ENCODE measurements around the gene PHC2. TPM values are rescaled to one million over a fixed set of nuclear protein-coding genes. Genes with fewer than 3 reads are reported as not detected.
A peak's percentile ranks its signal among the peaks of the same experiment; 100 is the strongest.

The PHC2 gene, protein sequence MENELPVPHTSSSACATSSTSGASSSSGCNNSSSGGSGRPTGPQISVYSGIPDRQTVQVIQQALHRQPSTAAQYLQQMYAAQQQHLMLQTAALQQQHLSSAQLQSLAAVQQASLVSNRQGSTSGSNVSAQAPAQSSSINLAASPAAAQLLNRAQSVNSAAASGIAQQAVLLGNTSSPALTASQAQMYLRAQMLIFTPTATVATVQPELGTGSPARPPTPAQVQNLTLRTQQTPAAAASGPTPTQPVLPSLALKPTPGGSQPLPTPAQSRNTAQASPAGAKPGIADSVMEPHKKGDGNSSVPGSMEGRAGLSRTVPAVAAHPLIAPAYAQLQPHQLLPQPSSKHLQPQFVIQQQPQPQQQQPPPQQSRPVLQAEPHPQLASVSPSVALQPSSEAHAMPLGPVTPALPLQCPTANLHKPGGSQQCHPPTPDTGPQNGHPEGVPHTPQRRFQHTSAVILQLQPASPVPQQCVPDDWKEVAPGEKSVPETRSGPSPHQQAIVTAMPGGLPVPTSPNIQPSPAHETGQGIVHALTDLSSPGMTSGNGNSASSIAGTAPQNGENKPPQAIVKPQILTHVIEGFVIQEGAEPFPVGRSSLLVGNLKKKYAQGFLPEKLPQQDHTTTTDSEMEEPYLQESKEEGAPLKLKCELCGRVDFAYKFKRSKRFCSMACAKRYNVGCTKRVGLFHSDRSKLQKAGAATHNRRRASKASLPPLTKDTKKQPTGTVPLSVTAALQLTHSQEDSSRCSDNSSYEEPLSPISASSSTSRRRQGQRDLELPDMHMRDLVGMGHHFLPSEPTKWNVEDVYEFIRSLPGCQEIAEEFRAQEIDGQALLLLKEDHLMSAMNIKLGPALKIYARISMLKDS
- polyA plus RNA-seq (2013, experiment 1 of 2): 4.1 TPM
- polyA plus RNA-seq (2013, experiment 2 of 2): 4.4 TPM

DNA sequence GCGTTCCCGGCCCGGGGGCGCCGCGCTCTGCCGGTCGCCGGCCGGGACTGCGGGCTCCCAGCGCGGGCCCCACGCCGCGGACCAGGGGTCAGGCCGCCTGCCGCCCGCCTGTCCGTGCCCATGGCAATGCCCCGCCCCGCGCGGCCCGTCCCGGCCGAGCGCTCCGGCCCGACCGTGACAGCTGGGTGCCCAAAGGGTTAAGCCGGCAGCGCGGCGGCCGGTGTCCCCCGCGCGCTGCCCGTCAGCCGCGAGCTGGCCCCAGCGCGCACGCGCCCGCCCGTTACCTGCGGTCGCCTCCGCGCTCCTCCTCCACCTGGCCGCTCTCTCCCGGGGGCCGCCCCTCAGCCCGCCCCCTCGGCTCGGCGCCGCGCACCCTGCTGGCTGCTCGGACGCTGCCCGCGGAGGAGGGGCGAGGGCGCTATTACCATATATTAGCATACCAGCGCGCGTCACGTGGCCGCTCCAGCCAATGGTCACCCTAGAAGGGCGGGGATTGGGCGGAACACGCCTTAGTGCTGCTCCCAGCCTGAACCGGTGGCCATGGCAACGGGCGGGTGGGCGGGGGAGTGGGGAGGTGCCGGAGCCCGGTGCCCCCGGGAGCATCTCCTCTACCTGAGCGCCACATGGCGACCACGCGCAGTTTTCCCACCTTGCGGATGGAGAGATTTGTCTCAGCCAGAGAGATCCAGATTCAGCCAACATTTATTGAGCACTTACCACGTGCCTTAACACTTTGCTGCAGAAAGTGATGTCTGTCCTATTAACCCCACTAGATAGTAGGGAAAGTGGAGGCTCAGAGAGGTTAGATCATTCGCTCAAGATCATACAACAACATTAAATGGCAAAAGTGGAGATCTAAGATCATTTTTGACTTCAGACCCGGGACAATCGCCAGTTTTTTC is at the start of gene PHC2:
TSS of gene PHC2 (minus strand) at position 404 of the 902 bp plus-strand sequence. CDS start 55,556 bp downstream, outside the sequence.
- peak; percentile 99 for DNase-seq
- no CpG with 5 or more reads among the region's 91 CpGs for WGBS (ENCODE audit: extremely low coverage, insufficient coverage, low lambda C conversion rate)
- peak within 1 kb of the TSS; percentile 79 for H3K56ac ChIP-seq (ENCODE audit: low read length)
- H3K27me3 ChIP-seq (ENCODE audit: insufficient read depth, low read length, poor library complexity): peaks cover 21% of the 10 kb centered on the region
- H4K5ac ChIP-seq (ENCODE audit: low read length): no peak within 1 kb of the TSS
- H3K9ac ChIP-seq (ENCODE audit: low read length): peak within 1 kb of the TSS; percentile 66
- no peaks in the 10 kb centered on the region for H3K4me1 ChIP-seq (ENCODE audit: control insufficient read depth, low read depth, low read length)
- no peak within 1 kb of the TSS for H3K18ac ChIP-seq (ENCODE audit: low read length)
- no peak within 1 kb of the TSS for H2BK5ac ChIP-seq (ENCODE audit: low read length)
- H3K79me2 ChIP-seq (ENCODE audit: control insufficient read depth, insufficient read depth, low read length): no peaks in the 10 kb centered on the region
- no peaks in the 10 kb centered on the region for H3K79me1 ChIP-seq (ENCODE audit: low read length)
- H2BK120ac ChIP-seq (ENCODE audit: low read depth, low read length): no peak within 1 kb of the TSS
- peak within 1 kb of the TSS; percentile 42 for H3K4me3 ChIP-seq (ENCODE audit: low read length)
- no peak within 1 kb of the TSS for H4K8ac ChIP-seq (ENCODE audit: low read depth, low read length)
- no peak within 1 kb of the TSS for H2BK15ac ChIP-seq (replicated peaks; ENCODE audit: low read depth)
- no peak within 1 kb of the TSS for H3K27ac ChIP-seq (ENCODE audit: low read depth, low read length)
- no peaks in the 10 kb centered on the region for H3K36me3 ChIP-seq (ENCODE audit: control insufficient read depth, insufficient read depth, low read length)
- H3K23ac ChIP-seq (ENCODE audit: low read length): no peak within 1 kb of the TSS
- H3K4ac ChIP-seq (ENCODE audit: low read depth, low read length): no peak within 1 kb of the TSS
- no peak within 1 kb of the TSS for H2AK5ac ChIP-seq (ENCODE audit: low read length)
- H3K4me2 ChIP-seq (ENCODE audit: low read length): peak within 1 kb of the TSS; percentile 84

DNA sequence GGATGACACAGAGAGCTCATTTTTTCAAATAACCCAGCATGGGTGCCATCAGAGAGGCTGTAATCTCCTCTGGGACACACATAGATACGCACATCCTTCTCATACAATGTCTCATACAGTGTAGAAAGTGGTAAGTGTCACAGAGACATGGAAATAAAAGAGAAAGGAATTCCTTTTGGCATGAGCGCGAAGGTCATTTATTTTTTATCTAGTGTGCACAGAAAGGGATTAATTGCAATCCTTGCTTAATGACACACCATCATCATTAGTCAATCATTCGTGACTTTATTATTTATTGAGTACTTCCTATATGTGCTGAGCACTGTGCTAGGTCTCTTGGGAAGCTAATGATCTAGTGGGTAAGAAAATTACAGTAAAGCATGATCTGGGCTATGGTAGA is 46.6 kb upstream of the PHC2 start:
- Histone ChIP-seq H3K36me3 (ENCODE audit: control insufficient read depth, insufficient read depth, low read length) (no peaks in the 10 kb centered on the region), H3K79me1 (ENCODE audit: low read length) (peaks cover 5% of the 10 kb centered on the region), H4K8ac (ENCODE audit: low read depth, low read length) (no peak overlapping the region), H3K4ac (ENCODE audit: low read depth, low read length) (no peak overlapping the region), H2AK5ac (ENCODE audit: low read length) (no peak overlapping the region), H2BK120ac (ENCODE audit: low read depth, low read length) (no peak overlapping the region), H3K56ac (ENCODE audit: low read length) (no peak overlapping the region), H3K4me2 (ENCODE audit: low read length) (no peak overlapping the region), H3K23ac (ENCODE audit: low read length) (no peak overlapping the region), H3K79me2 (ENCODE audit: control insufficient read depth, insufficient read depth, low read length) (no peaks in the 10 kb centered on the region), H3K9ac (ENCODE audit: low read length) (no peak overlapping the region), H3K27ac (ENCODE audit: low read depth, low read length) (no peak overlapping the region), H3K27me3 (ENCODE audit: insufficient read depth, low read length, poor library complexity) (no peaks in the 10 kb centered on the region), H3K18ac (ENCODE audit: low read length) (no peak overlapping the region), H4K5ac (ENCODE audit: low read length) (no peak overlapping the region), H2BK15ac (replicated peaks; ENCODE audit: low read depth) (no peak overlapping the region), H3K4me1 (ENCODE audit: control insufficient read depth, low read depth, low read length) (peaks cover 3% of the 10 kb centered on the region), H3K4me3 (ENCODE audit: low read length) (no peak overlapping the region), H2BK5ac (ENCODE audit: low read length) (no peak overlapping the region)
- DNase-seq: no peak
- no CpG with 5 or more reads among the region's 4 CpGs for whole genome bisulfite sequencing (ENCODE audit: extremely low coverage, insufficient coverage, low lambda C conversion rate)

DNA sequence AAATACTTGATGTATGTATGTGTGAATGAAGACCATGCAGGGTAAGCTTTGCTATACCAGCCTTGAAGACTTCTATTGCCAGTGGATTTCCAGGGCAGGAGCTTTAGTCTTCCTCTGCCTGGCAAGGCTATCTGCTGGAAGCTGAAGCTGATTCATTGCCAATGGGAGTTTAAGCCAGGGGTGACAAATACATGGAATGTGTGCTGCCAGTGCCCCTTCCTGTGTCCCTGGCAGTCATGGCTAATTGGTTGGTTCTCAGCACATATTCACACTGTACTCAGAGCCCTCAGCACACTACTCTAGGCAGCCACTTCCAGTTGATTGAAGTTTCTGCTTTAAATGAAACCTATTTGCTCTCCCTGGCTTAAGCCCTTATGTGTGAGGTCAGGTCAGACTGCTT is 43.0 kb upstream of the PHC2 start:
- no peaks in the 10 kb centered on the region for H3K27me3 ChIP-seq (ENCODE audit: insufficient read depth, low read length, poor library complexity)
- H4K8ac ChIP-seq (ENCODE audit: low read depth, low read length): no peak overlapping the region
- H3K56ac ChIP-seq (ENCODE audit: low read length): no peak overlapping the region
- H2BK120ac ChIP-seq (ENCODE audit: low read depth, low read length): no peak overlapping the region
- H3K9ac ChIP-seq (ENCODE audit: low read length): no peak overlapping the region
- H3K18ac ChIP-seq (ENCODE audit: low read length): no peak overlapping the region
- no peak for DNase-seq
- no peak overlapping the region for H3K4me2 ChIP-seq (ENCODE audit: low read length)
- peaks cover 5% of the 10 kb centered on the region for H3K79me1 ChIP-seq (ENCODE audit: low read length)
- H2BK15ac ChIP-seq (replicated peaks; ENCODE audit: low read depth): no peak overlapping the region
- H3K36me3 ChIP-seq (ENCODE audit: control insufficient read depth, insufficient read depth, low read length): no peaks in the 10 kb centered on the region
- H3K79me2 ChIP-seq (ENCODE audit: control insufficient read depth, insufficient read depth, low read length): no peaks in the 10 kb centered on the region
- peaks cover 3% of the 10 kb centered on the region for H3K4me1 ChIP-seq (ENCODE audit: control insufficient read depth, low read depth, low read length)
- no peak overlapping the region for H3K4me3 ChIP-seq (ENCODE audit: low read length)
- no peak overlapping the region for H3K4ac ChIP-seq (ENCODE audit: low read depth, low read length)
- H3K23ac ChIP-seq (ENCODE audit: low read length): no peak overlapping the region
- no peak overlapping the region for H2AK5ac ChIP-seq (ENCODE audit: low read length)
- H3K27ac ChIP-seq (ENCODE audit: low read depth, low read length): no peak overlapping the region
- H2BK5ac ChIP-seq (ENCODE audit: low read length): no peak overlapping the region
- H4K5ac ChIP-seq (ENCODE audit: low read length): no peak overlapping the region

DNA sequence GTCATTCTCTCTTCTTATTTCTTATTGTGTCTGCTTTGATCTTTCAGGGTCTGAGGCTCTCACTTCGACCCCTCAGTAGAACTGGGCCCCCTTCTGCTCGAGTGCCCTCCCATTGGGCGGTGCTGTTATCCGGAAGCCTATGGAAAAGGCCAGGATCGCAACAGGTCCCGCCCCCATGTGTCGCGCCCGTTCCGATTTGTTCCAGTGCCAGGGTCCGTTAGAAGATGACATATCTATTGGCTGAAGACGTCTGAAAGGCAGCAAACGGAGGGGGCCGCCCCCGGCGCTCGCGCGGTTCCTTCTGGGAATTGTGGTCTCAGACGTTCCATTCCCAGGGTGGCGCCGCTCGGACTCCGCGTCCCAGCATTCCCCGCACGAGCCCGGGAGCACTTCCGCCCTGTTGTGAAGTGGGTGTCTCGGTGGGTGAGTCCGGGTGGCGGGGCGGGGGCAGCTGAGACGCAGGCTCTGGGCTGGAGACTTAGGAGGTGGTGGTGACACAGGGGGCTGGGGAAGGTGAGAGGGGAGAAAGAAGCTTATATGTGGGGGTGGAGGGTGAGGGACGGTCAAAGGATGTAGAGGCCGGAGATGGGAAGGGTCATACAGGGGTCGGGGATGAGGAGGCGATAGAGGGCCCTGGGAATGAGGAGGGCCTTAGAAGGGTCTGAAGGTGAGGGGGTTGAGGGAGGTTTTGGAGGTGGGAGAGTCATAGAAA is 41.5 kb upstream of the PHC2 start, which contains the start of gene ZSCAN20:
TSS of gene ZSCAN20 (plus strand) at position 377 of the 712 bp plus-strand sequence. CDS start 6,644 bp downstream, outside the sequence.
- Histone ChIP-seq H3K4me1 (ENCODE audit: control insufficient read depth, low read depth, low read length) (peaks cover 3% of the 10 kb centered on the region), H3K4me3 (ENCODE audit: low read length) (peak within 1 kb of the TSS; percentile 71), H3K23ac (ENCODE audit: low read length) (no peak within 1 kb of the TSS), H3K79me1 (ENCODE audit: low read length) (peaks cover 3% of the 10 kb centered on the region), H3K4me2 (ENCODE audit: low read length) (peak within 1 kb of the TSS; percentile 49), H3K36me3 (ENCODE audit: control insufficient read depth, insufficient read depth, low read length) (no peaks in the 10 kb centered on the region), H4K5ac (ENCODE audit: low read length) (peak within 1 kb of the TSS; percentile 74), H3K4ac (ENCODE audit: low read depth, low read length) (no peak within 1 kb of the TSS), H3K56ac (ENCODE audit: low read length) (peak within 1 kb of the TSS; percentile 86), H3K9ac (ENCODE audit: low read length) (peak within 1 kb of the TSS; percentile 73), H3K79me2 (ENCODE audit: control insufficient read depth, insufficient read depth, low read length) (no peaks in the 10 kb centered on the region), H2BK120ac (ENCODE audit: low read depth, low read length) (no peak within 1 kb of the TSS), H4K8ac (ENCODE audit: low read depth, low read length) (peak within 1 kb of the TSS; percentile 17), H3K27ac (ENCODE audit: low read depth, low read length) (no peak within 1 kb of the TSS), H2AK5ac (ENCODE audit: low read length) (no peak within 1 kb of the TSS), H2BK15ac (replicated peaks; ENCODE audit: low read depth) (no peak within 1 kb of the TSS), H2BK5ac (ENCODE audit: low read length) (no peak within 1 kb of the TSS), H3K18ac (ENCODE audit: low read length) (peak within 1 kb of the TSS; percentile 0), H3K27me3 (ENCODE audit: insufficient read depth, low read length, poor library complexity) (no peaks in the 10 kb centered on the region)
- DNase-seq: peak; percentile 99
- no CpG with 5 or more reads among the region's 38 CpGs for WGBS (ENCODE audit: extremely low coverage, insufficient coverage, low lambda C conversion rate)

DNA sequence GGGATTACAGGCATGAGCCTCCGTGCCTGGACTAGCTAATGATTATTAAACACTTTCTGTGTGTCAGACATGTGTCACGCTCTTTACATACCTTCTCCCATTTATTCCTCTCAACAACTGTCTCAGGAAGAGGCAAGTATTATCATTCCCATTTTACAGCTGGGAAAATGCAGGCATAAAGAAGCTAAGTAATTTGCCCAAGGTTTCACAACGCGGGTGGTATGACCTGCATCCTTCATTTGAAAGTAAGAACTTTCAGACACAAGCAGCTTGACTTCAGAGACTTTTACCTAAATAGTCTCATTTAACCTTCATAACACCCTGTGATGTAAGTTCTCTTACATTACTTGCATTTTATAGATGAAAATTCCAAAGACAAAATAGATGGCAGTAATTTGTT is 40.5 kb upstream of the PHC2 start:
- H3K27ac ChIP-seq (ENCODE audit: low read depth, low read length): no peak overlapping the region
- H2BK15ac ChIP-seq (replicated peaks; ENCODE audit: low read depth): no peak overlapping the region
- peaks cover 3% of the 10 kb centered on the region for H3K79me1 ChIP-seq (ENCODE audit: low read length)
- no peaks in the 10 kb centered on the region for H3K36me3 ChIP-seq (ENCODE audit: control insufficient read depth, insufficient read depth, low read length)
- no peak overlapping the region for H4K5ac ChIP-seq (ENCODE audit: low read length)
- no peak overlapping the region for H2BK5ac ChIP-seq (ENCODE audit: low read length)
- no peaks in the 10 kb centered on the region for H3K27me3 ChIP-seq (ENCODE audit: insufficient read depth, low read length, poor library complexity)
- no peak overlapping the region for H3K4ac ChIP-seq (ENCODE audit: low read depth, low read length)
- DNase-seq: no peak
- no peak overlapping the region for H2BK120ac ChIP-seq (ENCODE audit: low read depth, low read length)
- no peaks in the 10 kb centered on the region for H3K79me2 ChIP-seq (ENCODE audit: control insufficient read depth, insufficient read depth, low read length)
- no peak overlapping the region for H3K4me2 ChIP-seq (ENCODE audit: low read length)
- H3K23ac ChIP-seq (ENCODE audit: low read length): no peak overlapping the region
- no CpG with 5 or more reads among the region's 4 CpGs for WGBS (ENCODE audit: extremely low coverage, insufficient coverage, low lambda C conversion rate)
- H4K8ac ChIP-seq (ENCODE audit: low read depth, low read length): no peak overlapping the region
- H3K4me1 ChIP-seq (ENCODE audit: control insufficient read depth, low read depth, low read length): peaks cover 3% of the 10 kb centered on the region
- H3K9ac ChIP-seq (ENCODE audit: low read length): no peak overlapping the region
- no peak overlapping the region for H3K4me3 ChIP-seq (ENCODE audit: low read length)
- H2AK5ac ChIP-seq (ENCODE audit: low read length): no peak overlapping the region
- no peak overlapping the region for H3K56ac ChIP-seq (ENCODE audit: low read length)
- H3K18ac ChIP-seq (ENCODE audit: low read length): no peak overlapping the region
